ENCODE results near the gene MEDAG.

MEDAG gene

GRCh38 chr13:30905932-30906383, at the start of gene MEDAG:
TSS of gene MEDAG (plus strand) at chr13:30906271. CDS start at chr13:30906516, 245 bp downstream.
- no peak for DNase-seq

GRCh38 chr13:30857018-30857417, 49.1 kb upstream of the MEDAG start:
- DNase-seq = no peak

GRCh38 chr13:30857636-30858035, 48.4 kb upstream of the MEDAG start:
- no peak for DNase-seq

GRCh38 chr13:30859326-30859725, 46.7 kb upstream of the MEDAG start:
- no peak for DNase-seq

- DNase-seq = no peak
Measured at GRCh38 chr13:30861163-30861562, 44.9 kb upstream of the MEDAG start.

- no peak for DNase-seq
Measured at GRCh38 chr13:30861836-30862467, 44.1 kb upstream of the MEDAG start.

GRCh38 chr13:30862707-30863106, 43.4 kb upstream of the MEDAG start:
- DNase-seq = no peak

- DNase-seq = no peak
Measured at GRCh38 chr13:30863231-30863630, 42.8 kb upstream of the MEDAG start.

GRCh38 chr13:30863796-30864195, 42.3 kb upstream of the MEDAG start:
- no peak for DNase-seq

- DNase-seq = no peak
Measured at GRCh38 chr13:30864433-30865122, 41.5 kb upstream of the MEDAG start.

- peak; percentile 88 for DNase-seq
Measured at GRCh38 chr13:30865123-30866049, 40.7 kb upstream of the MEDAG start.

- no peak for DNase-seq
Measured at GRCh38 chr13:30866677-30867076, 39.4 kb upstream of the MEDAG start.

- no peak for DNase-seq
Measured at GRCh38 chr13:30867089-30867669, 38.9 kb upstream of the MEDAG start.

- DNase-seq = no peak
Measured at GRCh38 chr13:30868799-30869470, 37.1 kb upstream of the MEDAG start.

- no peak for DNase-seq
Measured at GRCh38 chr13:30869491-30869890, 36.6 kb upstream of the MEDAG start.

- peak; percentile 85 for DNase-seq
Measured at GRCh38 chr13:30870049-30870884, 35.8 kb upstream of the MEDAG start.

- no peak for DNase-seq
Measured at GRCh38 chr13:30870916-30871587, 35.0 kb upstream of the MEDAG start.

- no peak for DNase-seq
Measured at GRCh38 chr13:30871588-30872275, 34.3 kb upstream of the MEDAG start.

- no peak for DNase-seq
Measured at GRCh38 chr13:30872276-30872594, 33.8 kb upstream of the MEDAG start.

- peak; percentile 56 for DNase-seq
Measured at GRCh38 chr13:30872685-30873461, 33.2 kb upstream of the MEDAG start.
